ENCODE data around the gene TNNT2. TPM values are rescaled to one million over a fixed set of nuclear protein-coding genes. Genes with fewer than 3 reads are reported as not detected.

The TNNT2 gene
- total RNA-seq, 4 donors from 2014 or later, result 0.21 TPM; not detected in 3

GRCh38 chr1:201379733-201380242 lies 2.3 kb upstream of the TNNT2 start:
- no peak for DNase-seq
- H3K4me3 ChIP-seq, result no peak overlapping the region
- H3K9me3 ChIP-seq, result no peaks in the 10 kb centered on the region
- no peaks in the 10 kb centered on the region for H3K4me1 ChIP-seq
- intact Hi-C loops (cut with DNase I; ENCODE audit: low total_unique reads), result no loop called here
- H3K36me3 ChIP-seq, result no peaks in the 10 kb centered on the region
- TF ChIP-seq POLR2A (IDR thresholded peaks at IDR 0.05), result no peak
- no peak for TF ChIP-seq CTCF (IDR thresholded peaks at IDR 0.05)
- H3K27ac ChIP-seq, result no peak overlapping the region
- no peaks in the 10 kb centered on the region for H3K27me3 ChIP-seq

- intact Hi-C loops (cut with DNase I; ENCODE audit: low total_unique reads), result no loop called here
- no peak overlapping the region for H3K4me3 ChIP-seq
Measured at GRCh38 chr1:201378804-201379203, 1.3 kb upstream of the TNNT2 start.

GRCh38 chr1:201376464-201377374 lies 761 bp downstream of the TNNT2 start:
- H3K36me3 ChIP-seq, result no peaks in the 10 kb centered on the region
- no peaks in the 10 kb centered on the region for H3K27me3 ChIP-seq
- intact Hi-C loops (cut with DNase I; ENCODE audit: low total_unique reads), result no loop called here
- H3K4me3 ChIP-seq, result no peak overlapping the region
- no peak for TF ChIP-seq CTCF (IDR thresholded peaks at IDR 0.05)
- no peak for TF ChIP-seq POLR2A (IDR thresholded peaks at IDR 0.05)
- no peak for DNase-seq
- no peaks in the 10 kb centered on the region for H3K4me1 ChIP-seq
- H3K27ac ChIP-seq, result no peak overlapping the region
- no peaks in the 10 kb centered on the region for H3K9me3 ChIP-seq

More at GRCh38 chr1:201378804-201379203, 1.3 kb upstream of the TNNT2 start:
- H3K27me3 ChIP-seq, result no peaks in the 10 kb centered on the region
- no peak for TF ChIP-seq CTCF (IDR thresholded peaks at IDR 0.05)
- no peak for TF ChIP-seq POLR2A (IDR thresholded peaks at IDR 0.05)
- DNase-seq, result no peak
- H3K9me3 ChIP-seq, result no peaks in the 10 kb centered on the region
- H3K27ac ChIP-seq, result no peak overlapping the region
- H3K4me1 ChIP-seq, result no peaks in the 10 kb centered on the region
- no peaks in the 10 kb centered on the region for H3K36me3 ChIP-seq

GRCh38 chr1:201376107-201376463 lies 1.4 kb downstream of the TNNT2 start:
- H3K4me1 ChIP-seq, result no peaks in the 10 kb centered on the region
- TF ChIP-seq POLR2A (IDR thresholded peaks at IDR 0.05) (no peak), CTCF (IDR thresholded peaks at IDR 0.05) (no peak)
- H3K27ac ChIP-seq, result no peak overlapping the region
- H3K9me3 ChIP-seq, result no peaks in the 10 kb centered on the region
- no peaks in the 10 kb centered on the region for H3K36me3 ChIP-seq
- no peak for DNase-seq
- intact Hi-C loops (cut with DNase I; ENCODE audit: low total_unique reads), result no loop called here
- H3K4me3 ChIP-seq, result no peak overlapping the region
- H3K27me3 ChIP-seq, result no peaks in the 10 kb centered on the region

GRCh38 chr1:201375169-201375568 lies 2.3 kb downstream of the TNNT2 start:
- no peaks in the 10 kb centered on the region for H3K27me3 ChIP-seq
- H3K36me3 ChIP-seq, result no peaks in the 10 kb centered on the region
- TF ChIP-seq CTCF (IDR thresholded peaks at IDR 0.05) (no peak), POLR2A (IDR thresholded peaks at IDR 0.05) (no peak)
- no peak for DNase-seq
- H3K27ac ChIP-seq, result no peak overlapping the region
- no peaks in the 10 kb centered on the region for H3K9me3 ChIP-seq
- intact Hi-C loops (cut with DNase I; ENCODE audit: low total_unique reads), result no loop called here
- no peak overlapping the region for H3K4me3 ChIP-seq
- H3K4me1 ChIP-seq, result no peaks in the 10 kb centered on the region
